ENCODE results near the gene SMIM8.

DNA sequence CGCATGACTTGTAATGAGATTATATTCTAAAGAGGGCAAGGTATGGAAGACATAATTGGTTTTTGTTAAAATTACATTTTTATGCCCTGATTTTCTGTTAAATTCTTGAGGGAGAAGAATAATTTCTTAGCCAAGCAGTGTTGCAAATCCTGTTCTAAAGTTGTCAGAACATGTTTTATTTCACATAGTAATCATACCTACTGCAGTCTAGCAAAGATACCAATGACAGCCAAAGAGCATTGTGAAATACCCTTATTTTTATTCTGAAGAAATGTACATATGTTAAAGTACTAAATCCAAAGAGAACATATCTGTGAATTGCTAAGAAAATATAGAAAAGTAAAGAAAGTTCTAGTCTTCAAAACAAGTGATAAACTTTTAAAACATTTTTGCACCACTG lies 39.6 kb upstream of the SMIM8 start:
- TF ChIP-seq, protein P1, sequence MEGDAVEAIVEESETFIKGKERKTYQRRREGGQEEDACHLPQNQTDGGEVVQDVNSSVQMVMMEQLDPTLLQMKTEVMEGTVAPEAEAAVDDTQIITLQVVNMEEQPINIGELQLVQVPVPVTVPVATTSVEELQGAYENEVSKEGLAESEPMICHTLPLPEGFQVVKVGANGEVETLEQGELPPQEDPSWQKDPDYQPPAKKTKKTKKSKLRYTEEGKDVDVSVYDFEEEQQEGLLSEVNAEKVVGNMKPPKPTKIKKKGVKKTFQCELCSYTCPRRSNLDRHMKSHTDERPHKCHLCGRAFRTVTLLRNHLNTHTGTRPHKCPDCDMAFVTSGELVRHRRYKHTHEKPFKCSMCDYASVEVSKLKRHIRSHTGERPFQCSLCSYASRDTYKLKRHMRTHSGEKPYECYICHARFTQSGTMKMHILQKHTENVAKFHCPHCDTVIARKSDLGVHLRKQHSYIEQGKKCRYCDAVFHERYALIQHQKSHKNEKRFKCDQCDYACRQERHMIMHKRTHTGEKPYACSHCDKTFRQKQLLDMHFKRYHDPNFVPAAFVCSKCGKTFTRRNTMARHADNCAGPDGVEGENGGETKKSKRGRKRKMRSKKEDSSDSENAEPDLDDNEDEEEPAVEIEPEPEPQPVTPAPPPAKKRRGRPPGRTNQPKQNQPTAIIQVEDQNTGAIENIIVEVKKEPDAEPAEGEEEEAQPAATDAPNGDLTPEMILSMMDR (conservative IDR thresholded peaks at IDR 0.05 in 1 of 2, IDR thresholded peaks at IDR 0.05 in 1 of 2; ENCODE audit: low read depth in 1 of 2, low read length in 2 of 2) = no peak
- no peak for TF ChIP-seq EZH2 (IDR thresholded peaks at IDR 0.05; ENCODE audit: low read length, missing control alignments)
